GM21528 (cell line): Measurements from ENCODE around the gene RRP7A.
"Not testable (repeated sequence)": the region's sequence is repeated elsewhere in the genome, so short reads cannot be mapped to it uniquely, and the experiment has no call there.

Source experiments
- ATAC-seq: cut with Tn5 transposase; IDR thresholded peaks from one replicate; pipeline ENCODE4 v1.9.1; 2021; ENCODE audit warnings: mild to moderate bottlenecking, moderate library complexity; ENCODE audit not compliant: unreplicated experiment, low FRiP score

RRP7A gene

DNA sequence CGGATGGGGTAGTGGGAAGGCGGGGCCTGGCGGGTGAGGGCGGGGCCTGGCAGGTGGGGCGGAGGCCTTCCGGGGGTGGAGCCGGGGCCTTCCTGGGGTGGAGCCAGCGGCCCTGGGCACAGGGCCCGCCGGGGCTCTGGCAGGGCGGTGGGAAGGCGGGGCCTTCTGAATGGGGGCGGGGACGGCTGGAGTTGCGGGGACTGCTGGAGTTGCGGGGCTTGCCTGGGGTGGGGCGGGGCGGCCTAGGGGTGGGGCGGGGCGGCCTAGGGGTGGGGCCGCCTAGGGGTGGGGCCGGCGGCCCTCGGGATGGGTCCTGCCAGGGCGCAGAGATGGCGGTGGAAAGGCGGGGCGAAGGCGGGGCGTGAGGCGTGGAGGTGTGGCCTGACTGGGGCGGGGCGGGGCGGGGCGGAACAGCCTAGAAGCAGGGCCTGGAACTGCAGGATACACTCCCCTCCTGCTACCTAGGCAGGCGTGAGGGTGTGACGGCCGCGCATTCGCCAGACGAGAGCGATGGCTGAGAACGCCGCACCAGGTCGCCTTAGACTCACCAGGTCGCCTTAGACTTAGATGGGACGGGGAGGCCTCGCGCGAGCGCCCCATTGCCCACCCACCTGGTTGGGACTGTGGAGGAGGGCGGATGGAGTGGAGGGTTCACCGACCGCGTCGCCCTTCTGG is 19.3 kb downstream of the RRP7A start:
- ATAC-seq: no peak

DNA sequence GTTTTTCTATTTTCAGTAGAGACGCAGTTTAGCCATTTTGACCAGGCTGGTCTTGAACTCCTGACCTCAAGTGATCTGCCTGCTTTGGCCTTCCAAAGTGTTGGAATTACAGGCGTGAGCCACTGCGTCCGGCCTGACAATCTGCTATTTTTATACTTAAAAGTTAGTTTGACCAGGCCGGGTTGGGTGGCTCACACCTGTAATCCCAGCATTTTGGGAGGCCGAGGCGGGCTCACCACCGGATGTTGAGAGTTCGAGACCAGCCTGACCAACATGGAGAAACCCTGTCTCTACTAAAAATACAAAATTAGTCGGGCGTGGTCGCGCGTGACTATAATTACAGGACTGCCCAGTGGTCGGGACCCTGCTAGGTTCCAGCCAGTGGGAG is 19.8 kb downstream of the RRP7A start:
- ATAC-seq: not testable (repeated sequence)

- not testable (repeated sequence) for ATAC-seq
These were observed 24.0 kb downstream of the RRP7A start for GRCh38 chr22:42495533-42496141.

- no peak for ATAC-seq
These were observed 26.2 kb downstream of the RRP7A start for GRCh38 chr22:42493393-42493792.

DNA sequence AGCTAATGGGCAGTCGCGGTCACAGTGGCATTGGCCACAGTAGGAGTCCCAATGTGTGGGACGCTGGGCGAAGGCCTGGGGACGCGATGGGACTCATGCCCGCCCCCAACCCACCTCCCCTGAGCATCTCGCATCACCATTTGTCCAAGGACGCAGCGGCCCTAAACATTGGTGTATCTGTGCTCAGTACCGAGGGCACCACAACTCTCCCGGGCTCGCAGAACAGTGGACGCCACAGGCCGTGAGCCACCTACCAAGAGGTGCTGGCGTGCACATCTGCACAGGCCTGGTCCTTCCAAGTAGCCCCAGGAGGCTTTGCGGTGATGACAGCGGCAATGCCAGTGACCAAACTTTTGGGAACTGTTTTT is 27.3 kb downstream of the RRP7A start:
- ATAC-seq: no peak

- no peak for ATAC-seq
These were observed 29.3 kb downstream of the RRP7A start for GRCh38 chr22:42490243-42490832.

GRCh38 chr22:42489000-42489399 is 30.6 kb downstream of the RRP7A start:
- no peak for ATAC-seq

DNA sequence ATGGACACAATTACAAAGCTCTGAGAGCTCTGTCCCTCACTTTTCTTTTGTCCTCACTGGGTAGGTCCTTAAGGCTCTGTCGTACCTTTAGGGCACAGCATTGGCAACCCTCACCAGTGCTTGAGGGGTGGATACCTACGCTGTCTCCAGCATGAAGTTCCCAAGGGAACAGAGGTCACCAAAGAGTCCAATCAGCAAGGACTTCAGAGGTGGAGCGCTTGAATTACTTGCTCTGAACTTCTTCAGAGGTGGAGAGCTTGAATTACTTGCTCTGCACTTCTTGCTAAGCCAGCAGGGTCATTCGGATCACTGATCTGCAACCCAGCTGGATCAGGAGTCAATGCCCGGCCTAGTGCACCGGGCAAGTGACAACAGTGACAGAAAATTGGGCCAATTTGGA is 35.1 kb downstream of the RRP7A start:
- ATAC-seq: no peak

DNA sequence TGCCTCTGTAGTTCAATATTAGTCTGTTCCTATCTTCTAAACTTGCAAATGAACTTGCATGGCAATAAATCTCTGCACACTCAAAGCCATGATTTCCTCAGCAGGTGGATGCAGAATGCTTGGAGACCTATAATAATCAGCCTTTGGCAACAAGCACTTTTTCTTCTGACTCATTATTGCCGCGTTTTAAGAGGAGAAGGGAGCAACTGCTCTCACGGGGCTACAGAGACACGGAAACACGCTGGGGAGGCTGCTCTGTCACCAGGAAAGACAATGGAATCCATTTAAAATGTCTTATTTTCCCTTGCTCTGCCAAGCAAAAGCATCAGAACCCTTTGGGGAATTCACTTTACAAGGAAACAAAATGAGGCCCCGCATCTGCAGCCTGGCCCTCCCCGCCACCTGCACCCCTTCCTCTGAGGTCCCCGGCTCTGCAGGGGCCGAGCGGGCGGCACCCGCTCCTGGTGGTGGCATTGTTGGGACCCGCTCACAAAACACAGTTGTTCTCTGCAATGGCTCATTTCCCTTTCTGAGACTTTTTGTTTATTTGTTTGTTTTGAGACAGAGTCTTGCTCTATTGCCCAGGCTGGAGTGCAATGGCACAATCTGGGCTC is 35.9 kb downstream of the RRP7A start:
- ATAC-seq: not testable (repeated sequence)

- ATAC-seq: no peak
These were observed 44.5 kb downstream of the RRP7A start for GRCh38 chr22:42475122-42475521.

- no peak for ATAC-seq
These were observed 46.0 kb downstream of the RRP7A start for GRCh38 chr22:42473484-42474193.

- ATAC-seq: no peak
These were observed 46.9 kb downstream of the RRP7A start for GRCh38 chr22:42472671-42473070.

- ATAC-seq: no peak
These were observed 48.2 kb downstream of the RRP7A start for GRCh38 chr22:42471441-42471840.

- no peak for ATAC-seq
These were observed 49.1 kb downstream of the RRP7A start for GRCh38 chr22:42470366-42471082.

- ATAC-seq: no peak
These were observed 50.8 kb downstream of the RRP7A start for GRCh38 chr22:42468841-42469240.

DNA sequence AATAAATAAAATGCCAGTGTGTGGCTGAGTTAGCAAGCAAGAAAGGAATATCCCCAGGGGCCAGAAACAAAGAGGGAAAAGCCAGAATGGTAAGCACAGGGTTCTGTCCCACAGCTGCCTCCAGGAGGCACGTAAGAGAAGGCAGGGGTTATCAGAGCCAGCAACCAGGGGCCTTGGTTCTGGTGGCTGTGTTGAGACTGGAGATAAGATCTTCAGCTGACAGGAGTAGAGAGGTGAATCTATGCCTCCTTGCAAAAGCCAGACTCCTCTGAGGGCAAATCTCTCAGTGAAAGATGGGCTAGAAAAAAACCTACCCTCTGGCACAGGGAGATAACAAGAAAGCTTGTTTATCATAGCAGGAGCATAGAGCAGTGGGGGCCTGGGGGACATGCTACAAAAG is 57.6 kb downstream of the RRP7A start:
- no peak for ATAC-seq

DNA sequence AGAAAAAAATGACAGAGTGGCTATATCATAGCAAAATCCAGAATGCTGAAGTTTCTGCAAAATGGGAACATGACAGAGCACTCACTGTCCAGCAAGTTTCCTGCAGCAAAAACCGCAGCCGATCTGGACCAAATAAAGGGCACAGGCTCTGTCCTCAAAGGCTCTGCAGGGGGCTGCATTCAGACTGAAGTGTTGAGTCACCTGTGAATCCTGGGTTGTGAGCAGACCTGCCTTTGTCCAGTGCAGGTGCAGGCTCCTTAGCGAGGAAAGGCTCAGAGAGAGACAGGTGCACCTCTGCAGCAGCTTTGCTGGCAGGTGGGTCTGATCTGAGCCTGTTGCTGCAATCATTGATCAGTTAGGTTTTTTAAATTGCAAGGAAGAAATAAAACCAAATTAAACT is 58.1 kb downstream of the RRP7A start:
- ATAC-seq: no peak
